A204.1 (cell line): ENCODE measurements around the gene MACROH2A1.
"Not testable (repeated sequence)": the region's sequence is repeated elsewhere in the genome, so short reads cannot be mapped to it uniquely, and the experiment has no call there.

Experiments
- FAIRE-seq: peaks from 2 replicates; lab custom pipeline; 2012; peaks lifted over from hg19 to GRCh38; lab: Jason Lieb, UNC

The MACROH2A1 gene

GRCh38 chr5:135376961-135377624, 21.9 kb downstream of the MACROH2A1 start:
- no peak for FAIRE-seq

DNA sequence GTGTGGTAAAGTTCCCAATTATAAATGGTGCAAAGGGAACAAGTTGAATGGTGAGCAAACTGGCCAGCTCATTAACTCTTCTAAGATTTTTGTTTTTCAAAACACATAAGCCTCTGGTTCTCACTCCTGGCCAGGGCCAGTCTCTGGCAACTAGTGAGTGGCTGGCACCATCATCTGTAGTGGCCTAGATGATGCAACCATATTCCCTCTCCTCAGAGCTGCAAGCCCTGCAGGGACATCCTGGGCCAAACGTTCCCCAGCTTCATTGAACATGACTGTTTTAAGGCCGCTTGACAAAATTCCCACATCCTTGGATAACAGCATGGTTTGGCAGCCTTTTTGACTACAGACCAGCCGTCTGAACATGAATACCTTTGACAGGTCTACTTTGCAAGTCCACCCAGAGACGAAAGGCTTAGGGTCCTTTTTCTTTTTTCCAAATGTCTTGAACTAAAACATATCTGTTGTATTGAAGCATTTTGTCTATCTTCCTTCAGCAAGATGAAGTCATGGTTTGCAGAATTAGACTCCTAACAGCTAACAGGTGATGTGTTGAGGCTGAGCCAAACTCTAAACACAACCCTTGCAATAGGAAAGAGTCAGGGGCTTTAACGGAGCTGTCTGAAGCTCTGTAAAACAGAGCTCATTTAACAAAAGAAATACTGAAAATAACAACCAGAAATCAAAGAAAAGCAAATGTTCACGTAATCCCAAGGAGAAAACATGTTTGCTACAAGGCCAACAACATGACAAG, 23.8 kb downstream of the MACROH2A1 start:
- no peak for FAIRE-seq

GRCh38 chr5:135373736-135374515, 25.1 kb downstream of the MACROH2A1 start:
- no peak for FAIRE-seq

DNA sequence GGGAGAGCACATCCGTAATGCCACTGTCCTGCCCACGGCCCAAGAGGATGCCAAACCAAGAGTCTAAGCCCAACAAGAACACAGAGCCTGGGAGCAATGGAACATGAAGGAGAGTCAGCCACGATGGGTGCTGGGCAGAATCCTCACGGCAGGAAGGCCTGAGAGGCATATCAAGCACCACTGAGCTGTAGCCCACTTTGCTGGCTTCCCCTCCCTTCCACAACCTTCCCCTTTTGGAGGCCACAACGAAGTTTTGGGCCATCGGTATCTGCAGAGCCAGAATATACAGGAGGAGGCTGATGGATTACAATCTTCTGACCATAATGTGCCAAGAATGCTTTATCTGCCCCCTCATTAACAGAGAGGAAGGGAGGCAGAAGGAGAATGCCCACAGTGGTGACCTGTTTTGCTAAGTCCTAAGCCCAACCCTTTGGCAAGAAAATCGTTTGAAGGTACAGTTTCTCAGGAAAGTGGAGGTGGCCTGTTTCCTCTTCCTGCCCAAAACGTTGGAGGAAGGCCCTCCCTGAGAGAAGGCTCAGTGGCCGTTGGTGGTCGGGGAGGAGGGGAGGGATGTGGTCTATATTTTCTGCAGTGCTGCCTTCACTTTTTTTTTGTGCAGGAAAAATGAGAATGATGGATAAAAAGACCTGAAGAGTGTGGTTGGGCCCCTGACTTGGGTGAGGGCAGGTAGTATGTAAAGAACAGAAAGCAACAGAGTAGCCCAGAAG, 26.2 kb downstream of the MACROH2A1 start:
- no peak for FAIRE-seq

GRCh38 chr5:135371622-135372232, 27.3 kb downstream of the MACROH2A1 start:
- FAIRE-seq, result no peak

DNA sequence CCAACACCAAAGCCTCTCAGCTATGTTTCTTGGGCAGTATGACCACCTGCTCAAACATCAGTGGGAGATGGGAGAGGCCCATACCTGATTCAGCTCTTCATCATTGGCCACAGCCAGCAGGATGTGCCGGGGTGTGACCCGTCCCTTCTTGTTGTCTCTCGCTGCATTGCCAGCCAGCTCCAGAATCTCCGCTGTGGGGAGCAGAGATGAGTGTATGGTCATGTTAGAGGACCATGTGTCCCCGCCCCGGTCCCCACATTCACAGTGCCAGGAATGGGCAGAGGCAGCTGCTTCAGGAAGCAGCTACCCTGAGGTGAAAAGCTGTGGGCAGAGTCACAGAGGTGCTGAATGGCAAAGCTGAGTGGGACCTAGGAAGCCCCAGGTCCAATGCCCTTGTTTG, 29.1 kb downstream of the MACROH2A1 start:
- FAIRE-seq, result no peak

DNA sequence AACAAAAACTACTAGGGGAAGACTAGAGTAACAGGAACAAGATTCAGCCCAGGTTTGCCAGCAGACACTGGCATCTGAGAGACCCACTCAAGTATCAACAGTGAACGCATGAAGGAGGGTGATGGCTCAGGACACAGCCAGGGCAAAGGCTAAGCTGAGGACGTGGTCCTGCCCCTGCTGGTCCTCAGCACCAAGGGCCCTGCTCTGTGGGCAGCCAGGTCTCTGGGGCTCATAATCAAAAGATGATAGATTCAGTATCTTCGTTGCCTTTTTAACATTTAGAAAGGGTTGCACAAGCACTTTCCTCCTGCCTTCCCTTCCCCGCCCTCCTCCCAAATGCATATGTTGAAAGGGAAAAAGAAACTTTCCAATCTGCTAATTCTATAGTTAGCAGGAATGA, 31.5 kb downstream of the MACROH2A1 start:
- no peak for FAIRE-seq

- no peak for FAIRE-seq
These were observed 32.0 kb downstream of the MACROH2A1 start for GRCh38 chr5:135367076-135367475.

- FAIRE-seq, result no peak
These were observed 33.8 kb downstream of the MACROH2A1 start for GRCh38 chr5:135365281-135365680.

- FAIRE-seq, result no peak
These were observed 34.4 kb downstream of the MACROH2A1 start for GRCh38 chr5:135364421-135365262.

DNA sequence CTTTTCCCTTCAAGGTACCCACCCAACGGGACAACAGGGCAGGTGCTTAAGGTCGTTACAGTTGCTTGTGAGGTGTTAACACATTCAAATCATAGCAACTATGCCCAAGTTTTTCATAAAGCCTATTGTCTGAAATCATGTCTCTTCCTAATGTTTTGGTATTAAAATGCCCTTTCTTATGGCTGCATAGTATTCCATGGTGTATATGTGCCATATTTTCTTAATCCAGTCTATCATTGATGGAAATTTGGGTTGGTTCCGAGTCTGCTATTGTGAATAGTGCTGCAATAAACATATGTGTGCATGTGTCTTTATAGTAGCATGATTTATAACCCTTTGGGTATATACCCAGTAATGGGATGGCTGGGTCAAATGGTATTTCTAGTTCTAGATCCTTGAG, 35.7 kb downstream of the MACROH2A1 start:
- FAIRE-seq, result not testable (repeated sequence)

- FAIRE-seq, result no peak
These were observed 36.9 kb downstream of the MACROH2A1 start for GRCh38 chr5:135362102-135362501.

DNA sequence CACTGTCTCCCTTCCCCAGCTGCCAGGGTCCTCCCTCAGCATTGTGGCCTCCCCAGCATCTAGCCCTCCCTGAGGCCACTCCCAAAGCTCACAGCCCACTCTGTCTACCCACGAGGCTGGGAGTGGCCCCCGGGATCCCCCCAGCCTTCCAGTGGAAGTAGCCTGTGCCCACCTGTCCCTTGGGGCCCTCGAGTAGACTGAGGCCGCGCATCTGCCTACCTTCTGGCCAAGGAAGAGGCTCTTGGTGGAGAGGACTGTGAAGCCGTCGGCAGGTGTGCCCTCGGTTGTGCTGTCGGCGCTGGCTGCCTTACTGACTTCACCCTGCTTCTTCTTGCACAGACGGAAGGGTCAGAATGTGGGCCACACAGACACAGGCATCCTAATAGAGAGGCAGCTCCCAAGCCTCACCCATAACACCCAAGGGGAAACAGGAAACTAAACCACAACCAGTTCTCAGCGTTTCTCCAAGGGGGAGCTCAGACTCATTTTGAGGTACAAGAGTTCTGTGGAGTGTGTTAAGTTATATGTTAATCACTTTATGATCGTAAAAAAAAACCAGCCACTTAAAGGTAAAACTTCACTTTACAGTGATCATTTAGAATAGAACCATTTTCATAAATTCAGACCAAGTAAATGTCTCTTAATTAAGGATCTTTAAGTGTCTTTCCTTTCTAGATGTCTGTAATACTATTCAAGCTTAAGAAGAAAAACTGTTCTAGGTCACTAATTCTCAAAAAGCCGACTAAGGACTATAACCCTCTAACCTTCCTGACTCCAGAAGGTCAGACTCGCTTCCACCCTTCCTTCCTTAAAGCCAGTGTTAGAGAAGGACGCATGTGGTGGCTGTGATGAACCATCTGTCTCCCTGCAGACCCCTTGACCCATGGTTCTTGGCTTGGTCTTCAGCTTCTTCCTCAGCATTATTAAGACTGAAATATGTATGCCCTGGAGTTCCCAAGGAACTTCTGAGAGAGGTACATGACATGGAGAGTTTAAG, 38.5 kb downstream of the MACROH2A1 start:
- no peak for FAIRE-seq

- FAIRE-seq, result no peak
These were observed 39.5 kb downstream of the MACROH2A1 start for GRCh38 chr5:135359374-135360165.

- FAIRE-seq, result no peak
These were observed 41.3 kb downstream of the MACROH2A1 start for GRCh38 chr5:135357685-135358084.

DNA sequence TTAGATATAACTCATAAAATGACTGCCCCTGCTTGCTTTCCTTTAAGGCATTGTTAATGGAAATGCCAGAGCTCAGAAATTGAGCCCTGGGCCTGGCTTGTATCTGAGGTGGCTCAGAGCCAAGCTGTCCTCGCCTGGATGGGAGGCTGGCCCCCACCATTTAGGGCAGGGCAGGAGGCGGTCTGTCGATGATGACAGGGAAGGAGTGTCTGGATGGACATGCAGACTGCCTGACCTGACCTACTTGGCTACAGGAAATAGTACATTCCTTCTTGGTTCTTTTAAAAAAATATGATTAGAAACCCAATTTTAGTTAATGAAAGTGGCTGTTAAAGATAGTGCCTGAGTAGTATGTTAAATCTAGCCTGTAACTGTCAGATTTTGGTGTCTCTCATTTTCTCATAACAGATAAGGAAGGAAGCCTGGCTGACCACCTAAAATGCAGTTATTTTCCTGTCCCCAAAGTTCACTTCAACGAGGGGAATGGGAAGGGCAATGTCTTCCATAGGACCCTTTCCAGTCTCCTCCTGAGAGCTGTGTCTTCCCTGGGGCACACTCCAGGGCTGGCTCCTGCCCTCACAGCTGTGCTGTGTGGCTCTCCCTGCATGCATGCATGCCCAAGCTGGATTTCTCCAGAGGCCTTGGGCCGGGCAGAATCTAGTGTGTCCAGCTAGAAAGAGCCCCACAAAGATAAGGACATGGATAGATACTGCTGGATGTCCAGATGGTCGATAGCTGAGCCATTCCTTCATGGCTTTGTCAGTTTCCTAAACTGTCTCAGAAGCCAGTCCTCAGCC, 42.3 kb downstream of the MACROH2A1 start:
- no peak for FAIRE-seq

DNA sequence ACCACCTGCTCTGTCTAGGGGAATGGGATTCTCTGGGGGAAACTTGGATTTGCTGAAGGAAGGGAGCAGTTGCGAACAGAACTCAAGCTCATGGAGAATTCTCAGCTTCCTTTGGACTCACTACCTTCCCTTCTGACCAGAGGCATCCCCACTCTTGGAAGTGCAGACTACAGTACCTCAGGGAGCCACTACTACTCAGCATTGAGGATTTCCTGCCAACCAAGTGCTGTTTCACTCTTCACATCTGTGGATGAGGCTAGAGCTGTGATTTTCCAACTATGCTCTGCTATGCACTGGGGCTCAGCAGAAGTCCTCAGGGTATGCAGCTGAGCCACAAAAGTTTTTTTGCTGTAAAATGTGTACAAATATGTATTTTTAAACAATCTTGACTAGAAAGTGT, 43.9 kb downstream of the MACROH2A1 start:
- no peak for FAIRE-seq
